SK-N-SH (cell line): Measurements from ENCODE around the gene PARD3B. TPM values are rescaled to one million over a fixed set of nuclear protein-coding genes. Genes with fewer than 3 reads are reported as not detected.
A peak's percentile ranks its signal among the peaks of the same experiment; 100 is the strongest.

Source experiments
- CTCF ChIA-PET: fragments of 300-600, 350-600 bp; formaldehyde crosslinking; extraction: SDS; loops from one replicate; lab custom pipeline; 2021; lab: Yijun Ruan, JAX
- POLR2A ChIA-PET: fragments of 350-600 bp; sonication (Branson Sonifier 250); formaldehyde crosslinking; extraction: SDS; loops from one replicate; lab custom pipeline; 2020; ENCODE audit warnings: antibody characterized with exemption, inconsistent platforms; lab: Yijun Ruan, JAX
- DNase-seq: peaks from one replicate; pipeline ENCODE4 v3.0.0; 2012
- H2AFZ ChIP-seq: fragments of 200-600 bp; sonication (generic); 2 replicates; pipeline ENCODE4 v1.8.1; 2016; ENCODE audit warnings: antibody characterized with exemption, mild to moderate bottlenecking, low read depth
- H3F3A ChIP-seq: fragments of 200-600 bp; sonication (generic); replicated peaks from 2 replicates; pipeline ENCODE3; 2016; ENCODE audit warnings: antibody characterized with exemption, mild to moderate bottlenecking; ENCODE audit not compliant: insufficient read depth
- H3K27ac ChIP-seq, 2 experiments: fragments of 200-500 bp in 1 of 2; fragments of 200-600 bp in 1 of 2; sonication (Bioruptor generic) in 1 of 2; sonication (generic), shearing (Covaris generic) in 1 of 2; 2 replicates each; pipeline versions ENCODE4 v1.5.1 to v1.6.1; 2014 to 2016; ENCODE audit warnings: low read depth in 2 of 2, inconsistent platforms in 1 of 2, low read length in 1 of 2, mild to moderate bottlenecking in 1 of 2, mixed read lengths in 1 of 2
- H3K27me3 ChIP-seq: fragments of 200-600 bp; sonication (generic), shearing (Covaris generic); 2 replicates; pipeline ENCODE4 v1.6.1; 2016; ENCODE audit warnings: mixed run types; ENCODE audit not compliant: insufficient read depth
- H3K36me3 ChIP-seq, 2 experiments: fragments of 200-500 bp in 1 of 2; fragments of 200-600 bp in 1 of 2; sonication (Bioruptor generic) in 1 of 2; sonication (generic) in 1 of 2; replicated peaks in 1 of 2; 2 replicates each; pipeline versions ENCODE3 to v1.5.1; 2014 to 2016; ENCODE audit warnings: low read length in 1 of 2, mild to moderate bottlenecking in 1 of 2; ENCODE audit not compliant: insufficient read depth in 2 of 2, control insufficient read depth in 1 of 2
- H3K4me1 ChIP-seq, 2 experiments: fragments of 200-500 bp in 1 of 2; fragments of 200-600 bp in 1 of 2; sonication (Bioruptor generic) in 1 of 2; sonication (generic), shearing (Covaris generic) in 1 of 2; 2 replicates each; pipeline versions ENCODE4 v1.5.1 to v1.6.1; 2014 to 2016; ENCODE audit warnings: low read depth in 1 of 2, low read length in 1 of 2, mixed run types in 1 of 2; ENCODE audit not compliant: insufficient read depth in 2 of 2, control insufficient read depth in 1 of 2
- H3K4me2 ChIP-seq: fragments of 200-600 bp; sonication (generic), shearing (Covaris generic); 2 replicates; pipeline ENCODE4 v1.6.1; 2017; ENCODE audit warnings: mixed run types
- H3K4me3 ChIP-seq, 2 experiments: fragments of 200-500 bp in 1 of 2; fragments of 200-600 bp in 1 of 2; sonication (Bioruptor generic) in 1 of 2; sonication (generic), shearing (Covaris generic) in 1 of 2; 2 replicates each; pipeline versions ENCODE4 v1.5.1 to v1.8.1; 2014 to 2016; ENCODE audit warnings: low read depth in 2 of 2, inconsistent platforms in 1 of 2, low read length in 1 of 2, mild to moderate bottlenecking in 1 of 2, mixed read lengths in 1 of 2, moderate library complexity in 1 of 2
- H3K79me2 ChIP-seq: fragments of 200-600 bp; sonication (generic); 2 replicates; pipeline ENCODE4 v1.8.1; 2017; ENCODE audit warnings: mild to moderate bottlenecking; ENCODE audit not compliant: insufficient read depth
- H3K9ac ChIP-seq: fragments of 200-600 bp; sonication (generic); 2 replicates; pipeline ENCODE4 v1.6.1; 2017; ENCODE audit warnings: mixed run types
- H3K9me2 ChIP-seq: fragments of 200-600 bp; sonication (generic); 2 replicates; pipeline ENCODE4 v1.6.1; 2017; ENCODE audit warnings: mixed run types
- H3K9me3 ChIP-seq: fragments of 200-600 bp; sonication (generic); 2 replicates; pipeline ENCODE4 v1.6.1; 2017; ENCODE audit warnings: mixed run types, mild to moderate bottlenecking, moderate library complexity
- H4K20me1 ChIP-seq: fragments of 200-600 bp; sonication (generic); 2 replicates; pipeline ENCODE4 v1.6.1; 2017; ENCODE audit warnings: mild to moderate bottlenecking, mixed run types; ENCODE audit not compliant: insufficient read depth
- EP300 ChIP-seq, 2 experiments: IDR thresholded peaks; 2 replicates each; pipeline versions ENCODE4 v1.4.0 to v1.6.1; 2012; ENCODE audit warnings: borderline replicate concordance in 1 of 2, low read depth in 1 of 2, low read length in 1 of 2
- GABPA ChIP-seq: IDR thresholded peaks from 2 replicates; pipeline ENCODE4 v1.4.0; 2012; ENCODE audit warnings: low read depth, mild to moderate bottlenecking
- IRF3 ChIP-seq: fragments of 150-350 bp; IDR thresholded peaks from 2 replicates; pipeline ENCODE4 v1.6.1; 2016; ENCODE audit warnings: mild to moderate bottlenecking, low read depth, low read length
- JUND ChIP-seq: IDR thresholded peaks from 2 replicates; pipeline ENCODE4 v1.4.0; 2012
- MAX ChIP-seq: IDR thresholded peaks from 2 replicates; pipeline ENCODE4 v1.4.0; 2012; ENCODE audit warnings: low read depth
- MEF2A ChIP-seq: IDR thresholded peaks from 2 replicates; pipeline ENCODE4 v1.4.0; 2012; ENCODE audit warnings: low read depth, borderline replicate concordance
- NRF1 ChIP-seq: IDR thresholded peaks from 2 replicates; pipeline ENCODE4 v1.6.1; 2012; ENCODE audit warnings: low read depth, mild to moderate bottlenecking, low read length
- POLR2AphosphoS5 ChIP-seq: IDR thresholded peaks from 2 replicates; pipeline ENCODE4 v1.6.1; 2012; ENCODE audit warnings: low read depth, low read length
- RAD21 ChIP-seq: IDR thresholded peaks from 2 replicates; pipeline ENCODE4 v1.6.1; 2012; ENCODE audit warnings: mild to moderate bottlenecking, low read length
- RCOR1 ChIP-seq: fragments of 150-350 bp; IDR thresholded peaks from 2 replicates; pipeline ENCODE4 v1.6.1; 2017; ENCODE audit warnings: antibody characterized with exemption, low read length
- RXRA ChIP-seq: IDR thresholded peaks from 2 replicates; pipeline ENCODE4 v1.4.0; 2012; ENCODE audit warnings: low read depth, mild to moderate bottlenecking, borderline replicate concordance
- SMC3 ChIP-seq: IDR thresholded peaks from 2 replicates; pipeline ENCODE4 v1.6.1; 2012; ENCODE audit warnings: low read depth, low read length, improper control_type of control experiment
- TCF12 ChIP-seq: IDR thresholded peaks from 2 replicates; pipeline ENCODE4 v1.4.0; 2012
- TEAD4 ChIP-seq: IDR thresholded peaks from 2 replicates; pipeline ENCODE4 v1.4.0; 2012; ENCODE audit warnings: mild to moderate bottlenecking, borderline replicate concordance; ENCODE audit not compliant: insufficient read depth
- USF1 ChIP-seq: IDR thresholded peaks from 2 replicates; pipeline ENCODE4 v1.4.0; 2012; ENCODE audit warnings: low read depth, borderline replicate concordance
- USF2 ChIP-seq: fragments of 150-350 bp; IDR thresholded peaks from 2 replicates; pipeline ENCODE4 v1.6.1; 2017; ENCODE audit warnings: antibody characterized with exemption, low read length, low read depth, borderline replicate concordance
- YY1 ChIP-seq: IDR thresholded peaks from 2 replicates; pipeline ENCODE4 v1.4.0; 2012; ENCODE audit warnings: low read depth, mild to moderate bottlenecking
- WGBS: methylation state at CpG from one replicate; pipeline ENCODE4 v1.1.6; 2017; ENCODE audit warnings: low lambda C conversion rate; 5-methylcytosine and 5-hydroxymethylcytosine counted together
- polyA plus RNA-seq, 3 experiments: library from polyadenylated mRNA; depleted of rRNA; stranded (reverse); fragments of >200 nt; gene quantifications; 2 replicates each; pipeline ENCODE4 v1.2.3, GENCODE V29; 2012
- TF ChIP-seq, protein P1 (sequence below): IDR thresholded peaks from 2 replicates; pipeline ENCODE4 v1.4.0; 2012; ENCODE audit warnings: low read depth, borderline replicate concordance
- TF ChIP-seq, protein P2 (sequence below): IDR thresholded peaks from 2 replicates; pipeline ENCODE4; 2012

Gene PARD3B
- polyA plus RNA-seq, 1 of the 3 experiments (the other 2 are of a cell fraction): 0.87 TPM

DNA sequence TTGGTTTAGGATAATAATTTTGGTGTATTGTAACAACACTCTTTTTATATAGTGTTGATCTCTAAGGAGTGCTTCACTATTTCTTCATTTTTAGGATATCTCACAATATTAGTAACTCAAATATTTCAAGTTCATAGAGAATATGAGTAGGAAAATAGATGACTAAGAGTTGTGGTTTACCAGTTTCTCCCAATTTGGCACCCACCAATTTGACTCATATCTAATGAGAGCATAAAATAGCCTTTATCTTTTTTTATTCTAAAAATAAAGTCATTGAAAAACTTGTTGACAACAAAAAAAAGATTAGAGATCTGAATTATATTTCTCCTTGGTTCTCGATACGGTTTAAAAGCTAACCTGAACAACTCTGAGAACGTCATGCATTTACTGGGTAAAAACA lies 204.0 kb downstream of the PARD3B start (continued):
- no peak for TF ChIP-seq USF2
- TF ChIP-seq SMC3: no peak
- no peak for TF ChIP-seq NRF1
- TF ChIP-seq MEF2A: peak; percentile 92
- no peak for TF ChIP-seq MAX
- no peak for TF ChIP-seq RXRA
- TF ChIP-seq USF1: no peak

- Histone ChIP-seq H3K4me2 (no peak overlapping the region), H3K9ac (no peak overlapping the region), H3F3A (peaks cover 9% of the 10 kb centered on the region), H3K4me1 (peaks cover 0 to 3% of the 10 kb centered on the region in 2 experiments; a peak in 1 of 4 replicates), H3K36me3 (no peaks in the 10 kb centered on the region), H3K79me2 (no peaks in the 10 kb centered on the region), H3K27me3 (no peaks in the 10 kb centered on the region), H3K27ac (no peak overlapping the region), H3K9me3 (no peaks in the 10 kb centered on the region), H3K9me2 (no peaks in the 10 kb centered on the region), H3K4me3 (no peak overlapping the region), H2AFZ (no peak overlapping the region), H4K20me1 (no peaks in the 10 kb centered on the region)
- TF ChIP-seq SMC3 (no peak), RAD21 (no peak), EP300 (IDR thresholded peaks at IDR 0.05; ENCODE audit: borderline replicate concordance in 1 of 2, low read depth in 1 of 2, low read length in 1 of 2) (no peak), MEF2A (no peak), TEAD4 (no peak), MAX (no peak), RCOR1 (no peak), JUND (no peak), IRF3 (no peak), RXRA (no peak), GABPA (no peak), YY1 (no peak), TCF12 (no peak), POLR2AphosphoS5 (no peak)
- TF ChIP-seq, protein P1, sequence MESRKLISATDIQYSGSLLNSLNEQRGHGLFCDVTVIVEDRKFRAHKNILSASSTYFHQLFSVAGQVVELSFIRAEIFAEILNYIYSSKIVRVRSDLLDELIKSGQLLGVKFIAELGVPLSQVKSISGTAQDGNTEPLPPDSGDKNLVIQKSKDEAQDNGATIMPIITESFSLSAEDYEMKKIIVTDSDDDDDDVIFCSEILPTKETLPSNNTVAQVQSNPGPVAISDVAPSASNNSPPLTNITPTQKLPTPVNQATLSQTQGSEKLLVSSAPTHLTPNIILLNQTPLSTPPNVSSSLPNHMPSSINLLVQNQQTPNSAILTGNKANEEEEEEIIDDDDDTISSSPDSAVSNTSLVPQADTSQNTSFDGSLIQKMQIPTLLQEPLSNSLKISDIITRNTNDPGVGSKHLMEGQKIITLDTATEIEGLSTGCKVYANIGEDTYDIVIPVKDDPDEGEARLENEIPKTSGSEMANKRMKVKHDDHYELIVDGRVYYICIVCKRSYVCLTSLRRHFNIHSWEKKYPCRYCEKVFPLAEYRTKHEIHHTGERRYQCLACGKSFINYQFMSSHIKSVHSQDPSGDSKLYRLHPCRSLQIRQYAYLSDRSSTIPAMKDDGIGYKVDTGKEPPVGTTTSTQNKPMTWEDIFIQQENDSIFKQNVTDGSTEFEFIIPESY: no peak
- TF ChIP-seq, protein P2, sequence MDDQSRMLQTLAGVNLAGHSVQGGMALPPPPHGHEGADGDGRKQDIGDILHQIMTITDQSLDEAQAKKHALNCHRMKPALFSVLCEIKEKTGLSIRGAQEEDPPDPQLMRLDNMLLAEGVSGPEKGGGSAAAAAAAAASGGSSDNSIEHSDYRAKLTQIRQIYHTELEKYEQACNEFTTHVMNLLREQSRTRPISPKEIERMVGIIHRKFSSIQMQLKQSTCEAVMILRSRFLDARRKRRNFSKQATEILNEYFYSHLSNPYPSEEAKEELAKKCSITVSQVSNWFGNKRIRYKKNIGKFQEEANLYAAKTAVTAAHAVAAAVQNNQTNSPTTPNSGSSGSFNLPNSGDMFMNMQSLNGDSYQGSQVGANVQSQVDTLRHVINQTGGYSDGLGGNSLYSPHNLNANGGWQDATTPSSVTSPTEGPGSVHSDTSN: no peak
- CTCF ChIA-PET: interaction anchor here (0.7 kb wide), 1 partner anchor 38 kb away, joined by 3 read pairs; no protein-coding TSS in a partner anchor
- 83% methylated on average over 5 of the region's 5 CpGs for WGBS
- POLR2A ChIA-PET: no interaction called here
- no peak for DNase-seq
Observed at GRCh38 chr2:204750389-204750788, 205.1 kb downstream of the PARD3B start.
